MM.1S (cell line): ENCODE measurements around the gene ARHGAP1.

Experiments
- DNase-seq: peaks from one replicate; pipeline ENCODE4 v3.0.0-alpha.2; 2015
- H2AFZ ChIP-seq: fragments of 300-600 bp; sonication (generic); 2 replicates; pipeline ENCODE4 v1.6.0; 2016; ENCODE audit warnings: antibody characterized with exemption, low read length
- H3F3A ChIP-seq: fragments of 300-600 bp; sonication (generic); 2 replicates; pipeline ENCODE4 v1.6.1; 2016; ENCODE audit warnings: mild to moderate bottlenecking, antibody characterized with exemption, low read length, moderate library complexity, mixed read lengths; ENCODE audit not compliant: insufficient read depth
- H3K27ac ChIP-seq: fragments of 300-600 bp; sonication (generic); 2 replicates; pipeline ENCODE4 v1.5.1; 2016; ENCODE audit warnings: mild to moderate bottlenecking, low read length
- H3K27me3 ChIP-seq: fragments of 300-600 bp; sonication (generic); replicated peaks from 2 replicates; pipeline ENCODE4 v1.6.0; 2016; ENCODE audit warnings: low read length; ENCODE audit not compliant: insufficient read depth
- H3K36me3 ChIP-seq: fragments of 300-600 bp; sonication (generic); replicated peaks from 2 replicates; pipeline ENCODE4 v1.6.1; 2016; ENCODE audit warnings: mild to moderate bottlenecking, low read length, mixed read lengths; ENCODE audit not compliant: insufficient read depth
- H3K4me1 ChIP-seq: fragments of 300-600 bp; sonication (generic); 2 replicates; pipeline ENCODE4 v1.6.1; 2016; ENCODE audit warnings: low read length, mixed read lengths
- H3K4me2 ChIP-seq: fragments of 300-600 bp; sonication (generic); 2 replicates; pipeline ENCODE4 v1.6.0; 2016; ENCODE audit warnings: low read depth, low read length
- H3K4me3 ChIP-seq: fragments of 300-600 bp; sonication (generic); 2 replicates; pipeline ENCODE4 v1.5.1; 2016; ENCODE audit warnings: low read length, mixed read lengths
- H3K79me2 ChIP-seq: fragments of 300-600 bp; sonication (generic); 2 replicates; pipeline ENCODE4 v1.6.1; 2016; ENCODE audit warnings: mixed run types, low read length, mixed read lengths
- H3K9ac ChIP-seq: fragments of 300-600 bp; sonication (generic); 2 replicates; pipeline ENCODE4 v1.6.1; 2016; ENCODE audit warnings: low read length, mixed read lengths
- H3K9me2 ChIP-seq: fragments of 300-600 bp; sonication (generic); replicated peaks from 2 replicates; pipeline ENCODE4 v1.6.1; 2016; ENCODE audit warnings: mild to moderate bottlenecking, low read length, mixed read lengths; ENCODE audit not compliant: insufficient read depth
- H3K9me3 ChIP-seq: fragments of 300-600 bp; sonication (generic); replicated peaks from 2 replicates; pipeline ENCODE4 v1.6.1; 2016; ENCODE audit warnings: mild to moderate bottlenecking, low read length, mixed read lengths; ENCODE audit not compliant: insufficient read depth
- H4K20me1 ChIP-seq: fragments of 300-600 bp; sonication (generic); 2 replicates; pipeline ENCODE4 v1.6.1; 2016; ENCODE audit warnings: mild to moderate bottlenecking, low read length, moderate library complexity, mixed read lengths; ENCODE audit not compliant: insufficient read depth
- CTCF ChIP-seq: fragments of 300-600 bp; sonication (generic); IDR thresholded peaks from 2 replicates; pipeline ENCODE4 v1.5.1; 2016; ENCODE audit warnings: antibody characterized with exemption, low read length, mixed read lengths
- EZH2 ChIP-seq: fragments of 300-600 bp; sonication (generic); optimal IDR thresholded peaks from 2 replicates; pipeline ENCODE3; 2017; ENCODE audit warnings: low read depth, mild to moderate bottlenecking, antibody characterized with exemption, low read length, mixed read lengths
- EZH2phosphoT487 ChIP-seq: fragments of 300-600 bp; sonication (generic); IDR thresholded peaks from 2 replicates; pipeline ENCODE4 v1.6.1; 2018; ENCODE audit warnings: antibody characterized with exemption, low read length

ARHGAP1 gene

GRCh38 chr11:46631676-46632075 lies 68.7 kb downstream of the ARHGAP1 start:
- Histone ChIP-seq H3K36me3 (no peaks in the 10 kb centered on the region; the same call in 1 of the 2 replicates), H3K4me2 (no peak overlapping the region), H3K4me1 (no peaks in the 10 kb centered on the region), H3K9ac (no peak overlapping the region), H3K79me2 (peaks cover 8% of the 10 kb centered on the region), H3K9me3 (no peaks in the 10 kb centered on the region), H2AFZ (no peak overlapping the region), H3K9me2 (no peaks in the 10 kb centered on the region), H4K20me1 (no peaks in the 10 kb centered on the region), H3K27me3 (no peaks in the 10 kb centered on the region), H3K4me3 (no peak overlapping the region), H3K27ac (no peak overlapping the region), H3F3A (no peaks in the 10 kb centered on the region)
- no peak for TF ChIP-seq EZH2phosphoT487
- no peak for DNase-seq

GRCh38 chr11:46630237-46630636 lies 70.2 kb downstream of the ARHGAP1 start:
- Histone ChIP-seq H2AFZ (no peak overlapping the region), H3K4me3 (no peak overlapping the region), H4K20me1 (no peaks in the 10 kb centered on the region), H3K27me3 (no peaks in the 10 kb centered on the region), H3K9me2 (no peaks in the 10 kb centered on the region), H3K4me2 (no peak overlapping the region), H3K79me2 (peaks cover 17% of the 10 kb centered on the region), H3F3A (no peaks in the 10 kb centered on the region), H3K9ac (no peak overlapping the region), H3K27ac (no peak overlapping the region), H3K9me3 (no peaks in the 10 kb centered on the region), H3K4me1 (no peaks in the 10 kb centered on the region), H3K36me3 (no peaks in the 10 kb centered on the region; the same call in 1 of the 2 replicates)
- TF ChIP-seq EZH2, result no peak
- no peak for TF ChIP-seq EZH2phosphoT487
- TF ChIP-seq CTCF, result no peak
- no peak for DNase-seq

- no peak for DNase-seq
- Histone ChIP-seq H3K9me3 (no peaks in the 10 kb centered on the region), H3K9me2 (no peaks in the 10 kb centered on the region), H2AFZ (no peak overlapping the region), H3K79me2 (peaks cover 29% of the 10 kb centered on the region), H3F3A (no peaks in the 10 kb centered on the region), H3K4me1 (no peaks in the 10 kb centered on the region), H3K4me2 (no peak overlapping the region), H3K4me3 (no peak overlapping the region), H3K9ac (no peak overlapping the region), H4K20me1 (no peaks in the 10 kb centered on the region), H3K27ac (no peak overlapping the region), H3K27me3 (no peaks in the 10 kb centered on the region), H3K36me3 (no peaks in the 10 kb centered on the region; the same call in 1 of the 2 replicates)
- TF ChIP-seq EZH2phosphoT487 (no peak), EZH2 (no peak), CTCF (no peak)
Measured at GRCh38 chr11:46628961-46629360, 71.5 kb downstream of the ARHGAP1 start.
